Caco-2 (cell line): ENCODE results near the gene C1GALT1C1. TPM values are rescaled to one million over a fixed set of nuclear protein-coding genes. Genes with fewer than 3 reads are reported as not detected.

Experiments used
- BruUV-seq: library from RNA; stranded (reverse); fragments of 400-500 nt; replicated peaks from 2 replicates; lab custom pipeline; 2021; lab: Mats Ljungman, UMichigan
- CTCF ChIA-PET: fragments of 300-600 bp; sonication (Branson Sonifier 250); formaldehyde crosslinking; loops from one replicate; lab custom pipeline; 2022; ENCODE audit warnings: antibody characterized with exemption; lab: Charles Lee
- POLR2A ChIA-PET: fragments of 300-600 bp; sonication (Branson Sonifier 250); formaldehyde crosslinking; loops from one replicate; lab custom pipeline; 2022; ENCODE audit warnings: antibody characterized with exemption; lab: Charles Lee
- DNase-seq, 2 experiments: peaks; one replicate each; pipeline versions ENCODE4 v3.0.0 to v3.0.0-alpha.2; 2020 to 2022
- H3K27me3 ChIP-seq: replicated peaks from 2 replicates; pipeline ENCODE4 v1.6.0; 2011; ENCODE audit warnings: low read length; ENCODE audit not compliant: control insufficient read depth, insufficient read depth
- H3K36me3 ChIP-seq: 2 replicates; pipeline ENCODE4 v1.5.1; 2011; ENCODE audit warnings: low read length; ENCODE audit not compliant: control insufficient read depth, insufficient read depth
- H3K4me1 ChIP-seq: fragments of 250-450 bp; sonication (Bioruptor Pico); 2 replicates; pipeline ENCODE4 v1.5.1; 2020; ENCODE audit warnings: mild to moderate bottlenecking
- H3K4me3 ChIP-seq: 2 replicates; pipeline ENCODE4 v1.5.1; 2011; ENCODE audit warnings: low read depth, mild to moderate bottlenecking, control low read depth, low read length
- H3K9me3 ChIP-seq: fragments of 250-450 bp; sonication (Bioruptor Pico); 2 replicates; pipeline ENCODE4 v1.5.1; 2020; ENCODE audit warnings: mild to moderate bottlenecking, moderate library complexity
- H3K27ac Mint-ChIP-seq: one replicate; pipeline ENCODE4 v1.8.0; 2022; ENCODE audit warnings: mixed read lengths; ENCODE audit not compliant: unreplicated experiment
- H3K27me3 Mint-ChIP-seq: one replicate; pipeline ENCODE4 v1.8.0; 2022; ENCODE audit warnings: mixed read lengths; ENCODE audit not compliant: insufficient read depth, unreplicated experiment
- H3K36me3 Mint-ChIP-seq: one replicate; pipeline ENCODE4 v1.8.0; 2022; ENCODE audit warnings: mild to moderate bottlenecking, mixed read lengths; ENCODE audit not compliant: insufficient read depth, unreplicated experiment
- H3K4me1 Mint-ChIP-seq: one replicate; pipeline ENCODE4 v1.8.0; 2022; ENCODE audit warnings: low read depth, mixed read lengths; ENCODE audit not compliant: unreplicated experiment
- H3K4me3 Mint-ChIP-seq: one replicate; pipeline ENCODE4 v1.8.0; 2022; ENCODE audit warnings: mild to moderate bottlenecking, moderate library complexity, mixed read lengths; ENCODE audit not compliant: unreplicated experiment
- H3K9me3 Mint-ChIP-seq: one replicate; pipeline ENCODE4 v1.8.0; 2022; ENCODE audit warnings: mixed read lengths; ENCODE audit not compliant: unreplicated experiment
- intact Hi-C: fragments of 100-400 bp; cut with micrococcal nuclease; formaldehyde crosslinking; loops from one replicate; pipeline ENCODE4 v1.10.0; 2022; ENCODE audit not compliant: unreplicated experiment
- total RNA-seq: library from RNA; stranded (reverse); gene quantifications from 2 replicates; pipeline ENCODE4 v1.2.3, GENCODE V29; 2022
- TF ChIP-seq, protein P1 (sequence below), 2 experiments: fragments of 200-600 bp in 1 of 2; IDR thresholded peaks; 1 replicate in 1 of 2; 2 replicates in 1 of 2; pipeline versions ENCODE4 v1.5.1 to v1.8.0; 2011 to 2022; ENCODE audit warnings: antibody characterized with exemption in 1 of 2, control low read depth in 1 of 2, inconsistent platforms in 1 of 2, low read depth in 1 of 2, low read length in 1 of 2, mild to moderate bottlenecking in 1 of 2, moderate library complexity in 1 of 2; ENCODE audit not compliant: insufficient read depth in 1 of 2, severe bottlenecking in 1 of 2, unreplicated experiment in 1 of 2

Gene C1GALT1C1
- total RNA-seq, 1 experiment from 2014 or later: 12.7 TPM

DNA sequence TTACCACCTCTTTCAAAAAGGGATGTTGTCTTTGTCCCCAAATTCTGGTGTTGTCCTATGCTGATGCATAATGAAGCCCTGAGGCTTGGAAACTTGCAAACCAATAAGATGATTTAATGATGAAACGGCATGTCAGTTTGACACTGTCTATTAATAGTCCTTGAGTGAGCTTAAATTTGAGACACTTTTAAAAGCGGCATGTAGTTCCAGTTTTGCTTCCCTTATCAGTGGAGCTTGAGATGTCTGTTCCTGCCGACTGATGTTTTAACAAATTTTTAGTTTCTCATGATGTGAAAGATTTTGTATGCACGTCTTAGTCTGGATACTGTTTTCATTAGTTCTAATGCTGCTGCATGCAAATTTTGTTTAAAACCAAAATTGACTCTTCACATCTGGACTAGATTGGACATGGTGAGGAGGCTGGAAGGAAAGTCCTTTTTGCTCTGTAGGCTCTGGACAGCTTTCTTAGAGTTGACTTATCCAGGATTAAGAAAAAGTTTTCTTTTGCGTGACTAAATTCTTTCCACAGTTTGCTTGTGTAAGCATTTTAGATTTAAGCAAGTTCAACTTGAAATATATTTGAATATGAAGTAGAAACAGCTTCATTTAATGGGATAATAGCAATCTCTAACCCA, 11.7 kb downstream of the C1GALT1C1 start:
- no peaks in the 10 kb centered on the region for H3K9me3 Mint-ChIP-seq
- ChIA-PET CTCF (no interaction called here), POLR2A (no interaction called here)
- no TSS peak for BruUV-seq
- intact Hi-C loops: no loop called here
- no peak overlapping the region for H3K27ac Mint-ChIP-seq
- H3K4me1 ChIP-seq: no peaks in the 10 kb centered on the region
- TF ChIP-seq, protein P1, sequence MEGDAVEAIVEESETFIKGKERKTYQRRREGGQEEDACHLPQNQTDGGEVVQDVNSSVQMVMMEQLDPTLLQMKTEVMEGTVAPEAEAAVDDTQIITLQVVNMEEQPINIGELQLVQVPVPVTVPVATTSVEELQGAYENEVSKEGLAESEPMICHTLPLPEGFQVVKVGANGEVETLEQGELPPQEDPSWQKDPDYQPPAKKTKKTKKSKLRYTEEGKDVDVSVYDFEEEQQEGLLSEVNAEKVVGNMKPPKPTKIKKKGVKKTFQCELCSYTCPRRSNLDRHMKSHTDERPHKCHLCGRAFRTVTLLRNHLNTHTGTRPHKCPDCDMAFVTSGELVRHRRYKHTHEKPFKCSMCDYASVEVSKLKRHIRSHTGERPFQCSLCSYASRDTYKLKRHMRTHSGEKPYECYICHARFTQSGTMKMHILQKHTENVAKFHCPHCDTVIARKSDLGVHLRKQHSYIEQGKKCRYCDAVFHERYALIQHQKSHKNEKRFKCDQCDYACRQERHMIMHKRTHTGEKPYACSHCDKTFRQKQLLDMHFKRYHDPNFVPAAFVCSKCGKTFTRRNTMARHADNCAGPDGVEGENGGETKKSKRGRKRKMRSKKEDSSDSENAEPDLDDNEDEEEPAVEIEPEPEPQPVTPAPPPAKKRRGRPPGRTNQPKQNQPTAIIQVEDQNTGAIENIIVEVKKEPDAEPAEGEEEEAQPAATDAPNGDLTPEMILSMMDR (IDR thresholded peaks at IDR 0.05; ENCODE audit: insufficient read depth in 1 of 2, low read depth in 1 of 2, low read length in 1 of 2, severe bottlenecking in 1 of 2, unreplicated experiment in 1 of 2): no peak
- H3K4me3 ChIP-seq: no peak overlapping the region
- DNase-seq: no peak
- H3K36me3 Mint-ChIP-seq: peaks cover 7% of the 10 kb centered on the region
- H3K27me3 Mint-ChIP-seq: no peaks in the 10 kb centered on the region
- H3K36me3 ChIP-seq: no peaks in the 10 kb centered on the region
- H3K4me3 Mint-ChIP-seq: no peak overlapping the region
- H3K27me3 ChIP-seq: no peaks in the 10 kb centered on the region
- no peaks in the 10 kb centered on the region for H3K9me3 ChIP-seq
- no peaks in the 10 kb centered on the region for H3K4me1 Mint-ChIP-seq

DNA sequence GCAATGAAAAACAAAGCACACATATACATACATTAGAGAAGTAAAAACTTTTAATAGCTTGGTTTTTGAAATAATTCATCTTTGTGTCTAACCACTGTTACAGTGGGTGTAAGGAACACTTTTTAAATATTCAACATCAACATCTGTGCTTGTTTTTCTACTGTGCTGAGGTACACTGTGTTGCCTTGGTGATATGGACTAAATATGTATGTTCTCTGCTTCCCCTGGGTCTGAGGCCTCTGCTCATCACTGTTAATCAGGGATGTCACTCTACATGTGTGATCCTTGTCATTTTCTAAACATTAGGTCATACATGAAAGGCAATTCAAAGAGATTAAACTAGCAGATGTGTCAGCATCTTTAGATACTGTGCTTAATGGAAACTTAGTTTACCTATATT, 15.0 kb downstream of the C1GALT1C1 start:
- no peak for DNase-seq
- H3K27ac Mint-ChIP-seq: no peak overlapping the region
- Histone ChIP-seq H3K4me1 (no peaks in the 10 kb centered on the region), H3K36me3 (no peaks in the 10 kb centered on the region; the same call in 1 of the 2 replicates), H3K4me3 (no peak overlapping the region), H3K9me3 (no peaks in the 10 kb centered on the region), H3K27me3 (no peaks in the 10 kb centered on the region)
- no peaks in the 10 kb centered on the region for H3K4me1 Mint-ChIP-seq
- H3K9me3 Mint-ChIP-seq: no peaks in the 10 kb centered on the region
- TF ChIP-seq, protein P1 (IDR thresholded peaks at IDR 0.05; ENCODE audit: insufficient read depth in 1 of 2, low read depth in 1 of 2, low read length in 1 of 2, severe bottlenecking in 1 of 2, unreplicated experiment in 1 of 2): no peak
- intact Hi-C loops: no loop called here
- H3K27me3 Mint-ChIP-seq: no peaks in the 10 kb centered on the region
- peaks cover 5% of the 10 kb centered on the region for H3K36me3 Mint-ChIP-seq
- ChIA-PET CTCF (no interaction called here), POLR2A (no interaction called here)
- no peak overlapping the region for H3K4me3 Mint-ChIP-seq
- no TSS peak for BruUV-seq

DNA sequence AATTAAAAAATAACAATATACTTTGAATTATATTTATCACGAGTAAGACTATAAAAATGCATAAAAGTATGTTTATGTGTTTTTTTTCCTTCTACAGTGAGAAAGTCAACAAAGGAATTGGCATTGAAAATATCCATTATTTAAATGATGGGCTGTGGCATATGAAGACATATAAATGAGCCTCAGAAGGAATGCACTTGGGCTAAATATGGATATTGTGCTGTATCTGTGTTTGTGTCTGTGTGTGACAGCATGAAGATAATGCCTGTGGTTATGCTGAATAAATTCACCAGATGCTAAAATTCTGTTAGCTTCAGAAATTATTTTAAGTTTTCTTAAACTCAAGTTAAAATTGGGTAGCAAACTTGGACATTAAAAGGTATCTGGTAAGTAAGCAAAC, 17.8 kb downstream of the C1GALT1C1 start:
- ChIA-PET POLR2A (no interaction called here), CTCF (no interaction called here)
- Mint-ChIP-seq H3K36me3 (no peaks in the 10 kb centered on the region), H3K4me3 (no peak overlapping the region), H3K27ac (no peak overlapping the region), H3K27me3 (no peaks in the 10 kb centered on the region), H3K4me1 (no peaks in the 10 kb centered on the region), H3K9me3 (no peaks in the 10 kb centered on the region)
- intact Hi-C loops: no loop called here
- H3K27me3 ChIP-seq: no peaks in the 10 kb centered on the region
- no peak overlapping the region for H3K4me3 ChIP-seq
- H3K4me1 ChIP-seq: no peaks in the 10 kb centered on the region
- no peaks in the 10 kb centered on the region for H3K9me3 ChIP-seq
- no TSS peak for BruUV-seq
- TF ChIP-seq, protein P1 (IDR thresholded peaks at IDR 0.05; ENCODE audit: insufficient read depth in 1 of 2, low read depth in 1 of 2, low read length in 1 of 2, severe bottlenecking in 1 of 2, unreplicated experiment in 1 of 2): no peak
- no peaks in the 10 kb centered on the region; the same call in 1 of the 2 replicates for H3K36me3 ChIP-seq
- no peak for DNase-seq
